Upper lobe of right lung (tissue), 1 donor: ENCODE data around the gene OLFML2A. TPM values are rescaled to one million over a fixed set of nuclear protein-coding genes. Genes with fewer than 3 reads are reported as not detected.
"Not testable (repeated sequence)": the region's sequence is repeated elsewhere in the genome, so short reads cannot be mapped to it uniquely, and the experiment has no call there.

Experiments
- ATAC-seq: fragments of 200-7000 bp; cut with Tn5 transposase; one replicate; pipeline ENCODE4 v1.9.1; 2020; ENCODE audit warnings: mild to moderate bottlenecking, moderate library complexity
- DNase-seq: peaks from one replicate; pipeline ENCODE4 v3.0.0-alpha.2; 2020
- H3K27ac ChIP-seq: fragments of 200-600 bp; one replicate; pipeline ENCODE4 v1.8.0; 2022
- H3K27me3 ChIP-seq: fragments of 200-600 bp; one replicate; pipeline ENCODE4 v1.8.0; 2022; ENCODE audit warnings: mild to moderate bottlenecking
- H3K36me3 ChIP-seq: fragments of 200-600 bp; one replicate; pipeline ENCODE4 v1.8.0; 2022
- H3K4me1 ChIP-seq: fragments of 200-600 bp; one replicate; pipeline ENCODE4 v1.8.0; 2022
- H3K4me3 ChIP-seq: fragments of 200-600 bp; one replicate; pipeline ENCODE4 v1.8.0; 2022; ENCODE audit warnings: mild to moderate bottlenecking
- H3K9me3 ChIP-seq: fragments of 200-600 bp; one replicate; pipeline ENCODE4 v1.8.0; 2022
- intact Hi-C: fragments of 100-400 bp; cut with DNase I; formaldehyde crosslinking; loops from one replicate; pipeline ENCODE4 v1.11.0; 2022
- total RNA-seq: library from RNA; stranded (reverse); fragmentation: NEBNext Ultra II Directional; extraction: Animal tissue kit (Norgen Biotek cat#: 25700); gene quantifications from one replicate; pipeline ENCODE4 v1.2.1, GENCODE V29; 2021
- TF ChIP-seq, protein P1 (sequence below): fragments of 200-600 bp; IDR thresholded peaks from one replicate; pipeline ENCODE4 v1.8.0; 2022; ENCODE audit warnings: antibody characterized with exemption
- donor health status: DM: no; HTN: yes; CAD: no; lungs with severe emphysema.

The OLFML2A gene
- total RNA-seq, 1 donor from 2014 or later: 39.5 TPM

DNA sequence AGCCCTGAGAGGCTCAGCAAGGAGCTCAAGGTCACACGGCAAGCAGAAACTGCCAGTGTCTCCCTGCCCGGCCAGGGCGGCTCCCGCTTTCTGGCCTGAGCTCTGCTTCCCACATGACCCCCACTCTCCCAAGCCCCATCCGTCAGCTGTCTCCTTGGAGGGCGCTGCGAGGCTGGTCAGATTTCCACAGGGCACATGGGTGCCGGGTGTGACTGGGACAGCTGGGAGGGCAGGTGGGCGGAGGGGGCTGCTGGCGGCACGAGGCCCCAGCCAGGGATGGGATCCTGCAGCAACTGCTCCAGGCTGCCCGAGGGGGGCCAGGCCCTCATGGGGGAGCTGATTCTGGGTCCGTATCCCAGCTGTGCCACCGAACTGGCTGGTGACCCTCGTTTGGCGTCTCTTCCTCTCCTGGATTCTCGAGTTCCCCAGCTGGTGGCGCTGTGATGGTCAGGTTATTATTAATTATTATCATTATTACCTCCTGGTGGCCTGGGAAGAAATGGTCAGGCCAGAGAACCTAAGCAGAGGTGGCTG is 63.4 kb downstream of the OLFML2A start:
- Histone ChIP-seq H3K36me3 (no peaks in the 10 kb centered on the region), H3K27ac (no peak overlapping the region), H3K9me3 (no peaks in the 10 kb centered on the region), H3K27me3 (no peaks in the 10 kb centered on the region), H3K4me1 (peaks cover 2% of the 10 kb centered on the region), H3K4me3 (no peak overlapping the region)
- peak; percentile 9 for ATAC-seq
- DNase-seq: no peak
- intact Hi-C loops: no loop called here
- TF ChIP-seq, protein P1, sequence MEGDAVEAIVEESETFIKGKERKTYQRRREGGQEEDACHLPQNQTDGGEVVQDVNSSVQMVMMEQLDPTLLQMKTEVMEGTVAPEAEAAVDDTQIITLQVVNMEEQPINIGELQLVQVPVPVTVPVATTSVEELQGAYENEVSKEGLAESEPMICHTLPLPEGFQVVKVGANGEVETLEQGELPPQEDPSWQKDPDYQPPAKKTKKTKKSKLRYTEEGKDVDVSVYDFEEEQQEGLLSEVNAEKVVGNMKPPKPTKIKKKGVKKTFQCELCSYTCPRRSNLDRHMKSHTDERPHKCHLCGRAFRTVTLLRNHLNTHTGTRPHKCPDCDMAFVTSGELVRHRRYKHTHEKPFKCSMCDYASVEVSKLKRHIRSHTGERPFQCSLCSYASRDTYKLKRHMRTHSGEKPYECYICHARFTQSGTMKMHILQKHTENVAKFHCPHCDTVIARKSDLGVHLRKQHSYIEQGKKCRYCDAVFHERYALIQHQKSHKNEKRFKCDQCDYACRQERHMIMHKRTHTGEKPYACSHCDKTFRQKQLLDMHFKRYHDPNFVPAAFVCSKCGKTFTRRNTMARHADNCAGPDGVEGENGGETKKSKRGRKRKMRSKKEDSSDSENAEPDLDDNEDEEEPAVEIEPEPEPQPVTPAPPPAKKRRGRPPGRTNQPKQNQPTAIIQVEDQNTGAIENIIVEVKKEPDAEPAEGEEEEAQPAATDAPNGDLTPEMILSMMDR: no peak

DNA sequence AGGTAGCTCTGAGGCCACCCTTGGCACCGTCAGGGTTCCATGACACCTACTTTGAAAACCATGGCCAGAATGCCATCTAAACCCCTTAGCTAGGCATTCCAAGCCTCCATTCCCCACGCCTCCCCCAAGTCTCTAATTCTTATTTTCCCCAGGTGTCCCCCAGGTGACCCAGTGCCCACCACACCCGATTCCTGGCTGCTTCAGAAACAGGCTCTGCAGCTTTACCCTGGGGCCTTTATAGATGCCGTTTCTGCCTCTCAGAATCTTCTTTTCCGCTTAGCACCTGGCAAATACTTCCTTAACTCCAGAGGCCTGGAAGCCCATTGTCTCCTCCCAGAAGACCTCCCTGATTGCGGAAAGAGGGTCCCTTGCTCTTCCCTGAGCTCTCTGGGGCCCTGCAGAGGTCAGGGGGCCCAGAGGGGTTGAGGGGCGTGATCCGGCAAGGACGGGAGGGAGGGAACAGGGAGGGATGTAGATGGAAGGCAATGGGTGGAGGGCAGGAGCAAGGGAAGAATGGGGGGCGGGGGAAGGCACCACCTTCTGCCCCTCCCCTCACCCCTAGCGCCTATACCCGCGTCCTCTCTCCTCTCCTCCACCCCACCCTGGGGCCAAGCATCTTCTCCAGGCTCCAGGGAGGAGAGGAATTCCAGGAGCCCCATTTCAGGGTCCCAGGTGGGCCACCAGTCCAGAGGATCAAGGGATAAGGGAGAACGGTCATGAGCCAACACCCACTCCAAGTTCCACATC is 64.3 kb downstream of the OLFML2A start:
- no peak for ATAC-seq
- DNase-seq: no peak
- no peak overlapping the region for H3K27ac ChIP-seq
- no peaks in the 10 kb centered on the region for H3K9me3 ChIP-seq
- no peaks in the 10 kb centered on the region for H3K4me1 ChIP-seq
- no peaks in the 10 kb centered on the region for H3K36me3 ChIP-seq
- intact Hi-C loops: no loop called here
- no peaks in the 10 kb centered on the region for H3K27me3 ChIP-seq
- H3K4me3 ChIP-seq: no peak overlapping the region
- TF ChIP-seq, protein P1: no peak

DNA sequence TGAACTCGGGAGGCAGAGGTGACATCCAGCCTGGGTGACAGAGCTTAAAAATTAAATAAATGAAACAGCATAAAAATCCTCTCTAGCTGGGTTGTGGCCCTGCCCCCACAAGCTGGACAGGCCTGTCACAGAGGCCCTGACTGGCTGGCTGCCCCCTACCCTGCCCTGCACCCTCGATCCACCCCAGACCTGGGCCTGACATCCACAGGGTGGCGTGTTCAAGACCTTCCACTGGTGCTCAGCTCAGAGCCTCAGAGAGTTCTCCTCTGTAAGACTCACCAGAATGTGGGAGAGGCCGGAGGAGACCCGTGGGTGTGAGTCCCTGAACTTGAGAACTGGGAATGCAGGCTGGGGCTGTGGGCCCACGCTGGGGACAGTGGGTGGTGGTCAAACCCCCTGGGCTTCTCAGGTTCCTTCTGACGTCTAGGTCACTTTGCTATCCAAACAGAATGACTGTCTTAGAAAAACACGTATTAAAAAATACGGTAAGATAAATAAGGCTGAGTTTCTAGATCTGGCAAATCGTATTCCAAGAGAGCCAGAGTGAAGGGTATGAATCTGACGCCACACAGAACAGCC is 66.6 kb downstream of the OLFML2A start:
- ATAC-seq: no peak

DNA sequence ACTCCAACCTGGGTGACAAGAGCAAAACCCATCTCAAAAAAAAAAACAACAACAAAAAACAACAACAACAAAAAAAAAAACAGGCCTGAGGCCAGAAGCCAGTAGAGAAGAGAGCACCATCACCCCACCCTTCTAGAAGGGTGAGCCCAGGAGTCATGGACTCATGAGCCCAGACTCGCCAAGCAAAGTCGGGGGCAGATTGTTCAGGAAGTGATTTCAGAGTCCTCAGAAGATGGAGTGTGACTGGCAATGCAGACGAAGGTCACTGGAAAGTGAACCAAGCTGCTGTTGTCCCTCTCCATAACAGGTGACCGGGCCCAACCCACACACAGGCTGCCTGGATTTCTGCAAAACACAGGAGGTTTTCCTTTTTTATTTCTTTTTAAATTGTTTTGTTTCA is 67.4 kb downstream of the OLFML2A start:
- DNase-seq: no peak
- Histone ChIP-seq H3K27me3 (no peaks in the 10 kb centered on the region), H3K4me1 (no peaks in the 10 kb centered on the region), H3K27ac (no peak overlapping the region), H3K4me3 (no peak overlapping the region), H3K9me3 (no peaks in the 10 kb centered on the region), H3K36me3 (no peaks in the 10 kb centered on the region)
- no peak for ATAC-seq
- TF ChIP-seq, protein P1: no peak
- intact Hi-C loops: no loop called here

More for the DNA sequence above, 66.6 kb downstream of the OLFML2A start:
- Histone ChIP-seq H3K9me3 (no peaks in the 10 kb centered on the region), H3K4me1 (no peaks in the 10 kb centered on the region), H3K4me3 (no peak overlapping the region), H3K27ac (no peak overlapping the region), H3K36me3 (no peaks in the 10 kb centered on the region), H3K27me3 (no peaks in the 10 kb centered on the region)
- TF ChIP-seq, protein P1: no peak
- intact Hi-C loops: no loop called here
- DNase-seq: no peak

DNA sequence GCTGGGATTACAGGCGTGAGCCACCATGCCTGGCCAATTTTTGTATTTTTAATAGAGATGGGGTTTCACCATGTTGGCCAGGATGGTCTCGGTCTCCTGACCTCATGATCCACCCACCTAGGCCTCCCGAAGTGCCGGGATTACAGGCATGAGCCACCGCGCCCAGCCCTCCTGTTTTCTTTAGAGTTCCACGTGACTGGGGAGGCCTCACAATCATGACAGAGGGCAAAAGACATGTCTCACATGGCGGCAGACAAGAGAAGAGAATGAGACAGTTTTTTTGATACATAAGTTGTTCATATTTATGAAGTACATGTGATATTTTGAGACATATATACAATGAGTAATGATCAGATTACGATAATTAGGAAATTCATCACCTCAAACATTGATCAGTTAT is 69.5 kb downstream of the OLFML2A start:
- H3K9me3 ChIP-seq, H3K36me3 ChIP-seq, H3K27me3 ChIP-seq, H3K4me3 ChIP-seq, DNase-seq, intact Hi-C loops, H3K4me1 ChIP-seq, ATAC-seq, H3K27ac ChIP-seq: not testable (repeated sequence)

DNA sequence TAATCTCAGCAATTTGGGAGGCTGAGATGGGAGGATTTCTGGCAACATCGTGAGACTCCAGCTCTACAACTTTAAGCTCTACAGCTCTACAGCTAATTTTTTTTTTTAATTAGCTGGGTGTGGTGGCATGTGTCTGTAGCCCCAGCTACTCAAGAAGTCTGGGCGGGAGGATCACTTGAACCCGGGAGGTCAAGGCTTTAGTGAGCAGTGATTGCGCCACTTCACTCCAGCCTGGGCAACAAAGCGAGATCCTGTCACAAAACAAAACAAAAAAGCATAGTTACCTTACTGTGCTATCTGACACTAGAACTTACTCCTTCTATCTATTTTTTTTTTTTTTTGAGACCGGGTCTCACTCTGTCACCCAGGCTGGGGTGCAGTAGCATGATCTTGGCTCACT is 70.0 kb downstream of the OLFML2A start:
- Histone ChIP-seq H3K36me3 (no peaks in the 10 kb centered on the region), H3K27ac (no peak overlapping the region), H3K4me1 (no peaks in the 10 kb centered on the region), H3K4me3 (no peak overlapping the region), H3K27me3 (no peaks in the 10 kb centered on the region), H3K9me3 (no peaks in the 10 kb centered on the region)
- TF ChIP-seq, protein P1: no peak
- intact Hi-C loops: no loop called here
- no peak for DNase-seq
- ATAC-seq: no peak
